A549 (cell line): ENCODE results near the gene EXOC4.
"Not testable (repeated sequence)": the region's sequence is repeated elsewhere in the genome, so short reads cannot be mapped to it uniquely, and the experiment has no call there.

Experiments
- CHD2 ChIP-seq: fragments of 150-350 bp; IDR thresholded peaks from 2 replicates; pipeline ENCODE4 v1.6.1; 2014; ENCODE audit warnings: low read length; ENCODE audit not compliant: partially characterized antibody
- HDAC2 ChIP-seq: fragments of 200-600 bp; sonication (generic); IDR thresholded peaks from 2 replicates; pipeline ENCODE4 v1.6.1; 2016
- POLR2A ChIP-seq: IDR thresholded peaks from 2 replicates; pipeline ENCODE4 v1.6.1; 2012; ENCODE audit warnings: mild to moderate bottlenecking, low read length
- POLR2AphosphoS2 ChIP-seq: conservative IDR thresholded peaks from 2 replicates; pipeline ENCODE4 v1.6.1; 2012; ENCODE audit warnings: low read length, improper control_type of control experiment, inconsistent platforms
- RAD21 ChIP-seq, 2 experiments: fragments of >200 bp in 1 of 2; sonication (Bioruptor Twin) in 1 of 2; formaldehyde crosslinking in 1 of 2; IDR thresholded peaks in 1 of 2; conservative IDR thresholded peaks in 1 of 2; 2 replicates in 1 of 2; 3 replicates in 1 of 2; pipeline ENCODE4 v1.6.1; 2012 to 2018; ENCODE audit warnings: inconsistent platforms in 1 of 2
- RFX5 ChIP-seq: fragments of 450-650 bp; IDR thresholded peaks from 2 replicates; pipeline ENCODE4 v1.7.1; 2014; ENCODE audit warnings: antibody characterized with exemption, mild to moderate bottlenecking, moderate library complexity
- TF ChIP-seq, protein P1 (sequence below): fragments of >200 bp; sonication (Bioruptor Twin); formaldehyde crosslinking; IDR thresholded peaks from 3 replicates; pipeline ENCODE4 v1.5.1; 2016
- TF ChIP-seq, protein P2 (sequence below): IDR thresholded peaks from 2 replicates; pipeline ENCODE4 v1.6.1; 2012; ENCODE audit warnings: low read depth, borderline replicate concordance

DNA sequence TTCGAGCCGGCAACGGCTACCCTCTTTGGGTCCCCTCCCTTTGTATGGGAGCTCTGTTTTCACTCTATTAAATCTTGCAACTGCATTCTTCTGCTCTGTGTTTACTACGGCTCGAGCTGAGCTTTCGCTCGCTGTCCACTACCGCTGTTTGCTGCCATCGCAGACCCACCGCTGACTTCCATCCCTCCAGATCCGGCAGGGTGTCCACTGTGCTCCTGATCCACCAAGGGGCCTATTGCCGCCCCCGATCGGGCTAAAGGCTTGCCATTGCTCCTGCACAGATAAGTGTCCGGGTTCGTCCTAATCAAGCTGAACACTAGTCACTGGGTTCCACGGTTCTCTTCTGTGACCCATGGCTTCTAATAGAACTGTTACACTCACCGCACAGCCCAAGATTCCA is 653.7 kb downstream of the EXOC4 start:
- TF ChIP-seq, protein P1, sequence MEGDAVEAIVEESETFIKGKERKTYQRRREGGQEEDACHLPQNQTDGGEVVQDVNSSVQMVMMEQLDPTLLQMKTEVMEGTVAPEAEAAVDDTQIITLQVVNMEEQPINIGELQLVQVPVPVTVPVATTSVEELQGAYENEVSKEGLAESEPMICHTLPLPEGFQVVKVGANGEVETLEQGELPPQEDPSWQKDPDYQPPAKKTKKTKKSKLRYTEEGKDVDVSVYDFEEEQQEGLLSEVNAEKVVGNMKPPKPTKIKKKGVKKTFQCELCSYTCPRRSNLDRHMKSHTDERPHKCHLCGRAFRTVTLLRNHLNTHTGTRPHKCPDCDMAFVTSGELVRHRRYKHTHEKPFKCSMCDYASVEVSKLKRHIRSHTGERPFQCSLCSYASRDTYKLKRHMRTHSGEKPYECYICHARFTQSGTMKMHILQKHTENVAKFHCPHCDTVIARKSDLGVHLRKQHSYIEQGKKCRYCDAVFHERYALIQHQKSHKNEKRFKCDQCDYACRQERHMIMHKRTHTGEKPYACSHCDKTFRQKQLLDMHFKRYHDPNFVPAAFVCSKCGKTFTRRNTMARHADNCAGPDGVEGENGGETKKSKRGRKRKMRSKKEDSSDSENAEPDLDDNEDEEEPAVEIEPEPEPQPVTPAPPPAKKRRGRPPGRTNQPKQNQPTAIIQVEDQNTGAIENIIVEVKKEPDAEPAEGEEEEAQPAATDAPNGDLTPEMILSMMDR, result not testable (repeated sequence)
- not testable (repeated sequence) for TF ChIP-seq CHD2; POLR2AphosphoS2; RAD21 (conservative IDR thresholded peaks at IDR 0.05 in 1 of 2, IDR thresholded peaks at IDR 0.05 in 1 of 2); HDAC2; POLR2A; RFX5
- TF ChIP-seq, protein P2, sequence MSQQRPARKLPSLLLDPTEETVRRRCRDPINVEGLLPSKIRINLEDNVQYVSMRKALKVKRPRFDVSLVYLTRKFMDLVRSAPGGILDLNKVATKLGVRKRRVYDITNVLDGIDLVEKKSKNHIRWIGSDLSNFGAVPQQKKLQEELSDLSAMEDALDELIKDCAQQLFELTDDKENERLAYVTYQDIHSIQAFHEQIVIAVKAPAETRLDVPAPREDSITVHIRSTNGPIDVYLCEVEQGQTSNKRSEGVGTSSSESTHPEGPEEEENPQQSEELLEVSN, result not testable (repeated sequence)
